ENCODE results near the gene EFHD2.

DNA sequence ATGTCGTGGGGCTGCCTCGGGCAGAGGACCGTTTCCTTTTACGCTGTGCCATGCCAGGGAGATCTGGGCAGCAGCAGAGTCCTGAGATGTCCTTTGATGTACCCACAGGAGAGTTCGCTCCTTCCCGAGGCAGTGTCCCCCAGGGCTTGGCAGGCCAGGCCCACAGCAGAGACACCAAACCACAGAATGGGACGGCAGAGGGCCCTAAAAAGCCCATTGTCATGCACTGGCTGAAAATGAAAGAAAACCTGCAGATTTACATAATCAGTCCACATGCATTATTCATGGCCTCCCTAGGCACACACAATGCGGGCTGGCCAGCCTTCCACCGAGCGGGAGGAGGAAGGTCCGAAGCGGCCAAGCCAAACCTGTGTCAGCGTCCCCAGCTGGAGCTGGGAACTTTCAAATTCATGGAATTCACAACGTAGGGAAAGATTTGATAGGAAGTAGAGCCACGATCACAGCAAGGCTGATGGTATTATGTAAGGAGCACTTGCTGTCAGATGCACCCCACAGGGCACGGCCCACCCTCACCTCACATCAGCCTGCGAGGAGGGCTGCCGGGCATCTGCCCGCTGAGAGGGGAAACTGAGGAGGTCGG lies 25.3 kb upstream of the EFHD2 start:
- TF ChIP-seq EZH2 (IDR thresholded peaks at IDR 0.05; ENCODE audit: insufficient read depth, poor library complexity, severe bottlenecking) (no peak), EZH2phosphoT487 (IDR thresholded peaks at IDR 0.05; ENCODE audit: insufficient read depth, low read depth) (no peak)
